NT2/D1 (cell line): ENCODE results near the gene MYL2.

ENCODE experiments used
- SUZ12 ChIP-seq: IDR thresholded peaks from 2 replicates; pipeline ENCODE4 v1.6.1; 2011; ENCODE audit not compliant: insufficient read length, insufficient read depth; ENCODE audit errors: extremely low read depth
- YY1 ChIP-seq: IDR thresholded peaks from 2 replicates; pipeline ENCODE4 v1.6.1; 2011; ENCODE audit not compliant: insufficient read length, insufficient read depth
- ZNF274 ChIP-seq: IDR thresholded peaks from 2 replicates; pipeline ENCODE4 v1.6.1; 2011; ENCODE audit warnings: mild to moderate bottlenecking, low read depth, low read length

DNA sequence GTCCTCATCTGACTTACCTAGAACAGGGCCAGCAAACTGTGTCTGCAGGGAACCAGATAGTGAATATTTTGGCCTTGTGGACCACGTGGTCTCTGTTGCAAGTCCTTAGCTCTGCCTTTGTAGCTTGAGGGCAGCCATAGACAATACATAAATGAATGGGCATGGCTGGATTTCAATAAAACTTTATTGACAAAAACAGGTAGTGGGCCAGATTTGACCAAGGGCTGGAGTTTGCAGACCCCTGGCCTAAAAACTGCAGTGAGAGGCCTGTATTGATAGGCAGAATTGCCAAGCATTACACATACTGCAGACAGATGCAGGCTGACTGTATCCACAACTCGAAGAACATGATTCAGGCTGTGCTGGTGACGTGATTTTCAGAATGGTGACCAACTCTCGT is 48.3 kb downstream of the MYL2 start:
- TF ChIP-seq ZNF274 (no peak), YY1 (no peak), SUZ12 (no peak)
